B cell (primary cell): ENCODE data around the gene PARD6G. TPM values are rescaled to one million over a fixed set of nuclear protein-coding genes. Genes with fewer than 3 reads are reported as not detected.

Experiments used
- ATAC-seq: fragments of 200-7000 bp; cut with Tn5 transposase; one replicate; pipeline ENCODE4 v1.10.0; 2021; ENCODE audit warnings: low read depth, mild to moderate bottlenecking, moderate number of reproducible peaks, moderate library complexity
- CTCF ChIA-PET: fragments of 350-600 bp; sonication (Branson Sonifier 250); formaldehyde crosslinking; loops from one replicate; lab custom pipeline; 2021; ENCODE audit warnings: antibody characterized with exemption, inconsistent platforms; lab: Charles Lee
- POLR2A ChIA-PET: fragments of 350-600 bp; sonication (Branson Sonifier 250); formaldehyde crosslinking; loops from one replicate; lab custom pipeline; 2021; ENCODE audit warnings: antibody characterized with exemption; lab: Charles Lee
- DNase-seq: peaks from one replicate; pipeline ENCODE4 v3.0.0; 2013
- H2AFZ ChIP-seq: 2 replicates; pipeline ENCODE4 v1.6.1; 2012; ENCODE audit warnings: mild to moderate bottlenecking, low read depth, low read length; ENCODE audit not compliant: insufficient read depth, poor library complexity, severe bottlenecking
- H3K27ac ChIP-seq, 2 donors: 1 replicate in 1 of 2; 2 replicates in 1 of 2; pipeline ENCODE4 v1.5.1; 2012 to 2013; ENCODE audit warnings: low read length in 2 of 2, mild to moderate bottlenecking in 2 of 2, moderate library complexity in 1 of 2
- H3K27me3 ChIP-seq, 4 experiments: fragments of 200-600 bp in 1 of 4; sonication (generic) in 1 of 4; replicated peaks in 1 of 4; 1 replicate in 2 of 4; 2 replicates in 2 of 4; pipeline versions ENCODE4 v1.6.1 to v1.7.0; 2013 to 2016; ENCODE audit warnings: low read length in 3 of 4, mild to moderate bottlenecking in 2 of 4, mixed read lengths in 1 of 4, moderate library complexity in 1 of 4; ENCODE audit not compliant: insufficient read depth in 4 of 4, control insufficient read depth in 3 of 4; ENCODE audit errors: control extremely low read depth in 1 of 4
- H3K36me3 ChIP-seq, 2 experiments: replicated peaks in 1 of 2; 1 replicate in 1 of 2; 2 replicates in 1 of 2; pipeline versions ENCODE4 v1.6.1 to v1.7.1; 2013; ENCODE audit warnings: low read length in 1 of 2; ENCODE audit not compliant: insufficient read depth in 2 of 2, control insufficient read depth in 1 of 2; ENCODE audit errors: control extremely low read depth in 1 of 2, extremely low read depth in 1 of 2
- H3K4me1 ChIP-seq, 2 donors: fragments of 200-600 bp in 1 of 2; sonication (generic) in 1 of 2; 1 replicate in 1 of 2; 2 replicates in 1 of 2; pipeline versions ENCODE4 v1.5.1 to v1.6.1; 2013 to 2017; ENCODE audit warnings: low read length in 2 of 2; ENCODE audit not compliant: control insufficient read depth in 2 of 2, insufficient read depth in 2 of 2
- H3K4me2 ChIP-seq: replicated peaks from 2 replicates; pipeline ENCODE3; 2012; ENCODE audit warnings: mild to moderate bottlenecking, low read depth, low read length; ENCODE audit not compliant: poor library complexity, severe bottlenecking
- H3K4me3 ChIP-seq, 5 experiments: fragments of 200-600 bp in 1 of 5; sonication (generic) in 1 of 5; 1 replicate in 3 of 5; 2 replicates in 2 of 5; pipeline versions ENCODE4 v1.5.1 to v1.7.0; 2011 to 2016; ENCODE audit warnings: low read length in 4 of 5, mild to moderate bottlenecking in 4 of 5, low read depth in 2 of 5, control low read depth in 1 of 5, moderate library complexity in 1 of 5; ENCODE audit not compliant: insufficient read depth in 1 of 5; ENCODE audit errors: control extremely low read depth in 1 of 5, extremely low read depth in 1 of 5
- H3K79me2 ChIP-seq: fragments of 200-600 bp; sonication (generic); one replicate; pipeline ENCODE4 v1.6.0; 2016; ENCODE audit warnings: low read length; ENCODE audit not compliant: control insufficient read depth, insufficient read depth
- H3K9ac ChIP-seq: fragments of 200-600 bp; sonication (generic); 2 replicates; pipeline ENCODE4 v1.6.1; 2017; ENCODE audit warnings: mild to moderate bottlenecking, low read length, moderate library complexity
- H3K9me3 ChIP-seq, 3 donors: one replicate each; pipeline versions ENCODE4 v1.6.1 to v1.7.1; 2013; ENCODE audit warnings: low read length in 2 of 3; ENCODE audit not compliant: control insufficient read depth in 2 of 3, insufficient read depth in 1 of 3; ENCODE audit errors: control extremely low read depth in 1 of 3
- H4K20me1 ChIP-seq: 2 replicates; pipeline ENCODE4 v1.6.0; 2012; ENCODE audit warnings: mild to moderate bottlenecking, low read length; ENCODE audit not compliant: insufficient read depth, control insufficient read depth, poor library complexity, severe bottlenecking
- H3K27ac Mint-ChIP-seq: one replicate; pipeline ENCODE4 v1.8.0; 2021; ENCODE audit warnings: mixed read lengths
- H3K27me3 Mint-ChIP-seq: one replicate; pipeline ENCODE4 v1.8.0; 2021; ENCODE audit warnings: mixed read lengths
- H3K4me1 Mint-ChIP-seq: one replicate; pipeline ENCODE4 v1.8.0; 2021; ENCODE audit warnings: mixed read lengths
- H3K4me3 Mint-ChIP-seq: one replicate; pipeline ENCODE4 v1.8.0; 2021; ENCODE audit warnings: mixed read lengths
- H3K9me3 Mint-ChIP-seq: one replicate; pipeline ENCODE4 v1.8.0; 2022; ENCODE audit warnings: mixed read lengths; ENCODE audit not compliant: insufficient read depth
- EZH2 ChIP-seq: IDR thresholded peaks from 2 replicates; pipeline ENCODE4 v1.6.1; 2012; ENCODE audit warnings: borderline replicate concordance, low read depth, mild to moderate bottlenecking, moderate library complexity, low read length; ENCODE audit not compliant: insufficient read depth, poor library complexity, severe bottlenecking
- WGBS: methylation state at CpG from one replicate; pipeline ENCODE4 v1.1.5; 2013; ENCODE audit warnings: missing lambda C conversion rate; ENCODE audit not compliant: insufficient coverage; 5-methylcytosine and 5-hydroxymethylcytosine counted together
- intact Hi-C: fragments of 100-400 bp; cut with micrococcal nuclease; formaldehyde crosslinking; loops from one replicate; pipeline ENCODE4 v1.10.0; 2022
- polyA plus RNA-seq: library from polyadenylated mRNA; depleted of rRNA; stranded (reverse); fragments of >200 nt; gene quantifications from 2 replicates; pipeline ENCODE4 v1.2.3, GENCODE V29; 2012
- total RNA-seq, 2 donors: library from RNA; stranded (reverse); fragments of 120-200 nt in 1 of 2; gene quantifications; 1 replicate in 1 of 2; 2 replicates in 1 of 2; pipeline versions ENCODE4 v1.2.3 to v1.2.4, GENCODE V29; 2013 to 2022
- TF ChIP-seq, protein P1 (sequence below): fragments of 200-600 bp; IDR thresholded peaks from one replicate; pipeline ENCODE4 v1.8.0; 2022; ENCODE audit warnings: antibody characterized with exemption, mild to moderate bottlenecking

PARD6G gene
- total and polyA plus RNA-seq, 2 donors (not counting 1 experiment from before 2014, with no cell fraction given): not detected

DNA sequence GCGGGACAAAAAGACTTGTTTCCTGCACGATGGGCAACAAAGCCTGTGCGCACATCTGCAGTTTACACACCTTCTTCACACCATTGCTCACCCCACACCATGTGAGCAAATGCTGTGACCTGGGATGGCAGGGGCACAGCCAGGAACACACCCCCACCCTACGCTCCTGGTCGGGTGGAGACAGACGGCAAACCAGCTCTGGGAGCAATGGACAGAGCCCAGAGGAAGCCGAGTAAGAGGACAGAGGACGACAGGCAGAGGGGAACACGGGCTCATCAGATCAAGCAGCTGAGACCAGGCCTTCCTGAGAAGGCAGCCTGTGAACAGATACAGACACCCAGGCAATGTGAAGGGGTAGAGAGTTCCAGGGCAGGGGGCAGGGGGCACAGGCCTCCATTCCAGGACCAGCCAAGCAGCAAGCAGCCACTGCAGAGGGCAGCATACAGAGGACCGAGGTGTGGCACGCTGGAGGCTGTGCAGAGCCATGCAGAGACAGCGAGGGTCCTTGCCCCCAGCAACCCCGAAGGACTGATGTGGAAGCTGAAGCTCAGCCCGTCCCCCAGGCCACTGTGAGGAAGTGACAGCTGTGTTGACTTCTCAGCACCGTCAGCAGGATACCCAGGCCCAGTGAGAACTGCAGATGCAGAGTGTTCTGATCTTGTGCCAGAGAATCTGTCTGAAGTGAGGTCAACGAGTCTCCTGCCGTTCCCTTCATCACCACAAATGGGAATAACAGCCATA, 46.2 kb downstream of the PARD6G start:
- Histone ChIP-seq H3K27ac (no peak overlapping the region), H4K20me1 (no peaks in the 10 kb centered on the region), H3K79me2 (no peaks in the 10 kb centered on the region), H2AFZ (no peak overlapping the region), H3K4me3 (no peak overlapping the region), H3K4me2 (no peak overlapping the region), H3K4me1 (no peaks in the 10 kb centered on the region), H3K9me3 (no peaks in the 10 kb centered on the region), H3K36me3 (no peaks in the 10 kb centered on the region), H3K27me3 (peaks cover 0 to 11% (median 2%) of the 10 kb centered on the region in 4 experiments), H3K9ac (no peak overlapping the region)
- no peak for DNase-seq
- no peak for TF ChIP-seq EZH2
- TF ChIP-seq, protein P1, sequence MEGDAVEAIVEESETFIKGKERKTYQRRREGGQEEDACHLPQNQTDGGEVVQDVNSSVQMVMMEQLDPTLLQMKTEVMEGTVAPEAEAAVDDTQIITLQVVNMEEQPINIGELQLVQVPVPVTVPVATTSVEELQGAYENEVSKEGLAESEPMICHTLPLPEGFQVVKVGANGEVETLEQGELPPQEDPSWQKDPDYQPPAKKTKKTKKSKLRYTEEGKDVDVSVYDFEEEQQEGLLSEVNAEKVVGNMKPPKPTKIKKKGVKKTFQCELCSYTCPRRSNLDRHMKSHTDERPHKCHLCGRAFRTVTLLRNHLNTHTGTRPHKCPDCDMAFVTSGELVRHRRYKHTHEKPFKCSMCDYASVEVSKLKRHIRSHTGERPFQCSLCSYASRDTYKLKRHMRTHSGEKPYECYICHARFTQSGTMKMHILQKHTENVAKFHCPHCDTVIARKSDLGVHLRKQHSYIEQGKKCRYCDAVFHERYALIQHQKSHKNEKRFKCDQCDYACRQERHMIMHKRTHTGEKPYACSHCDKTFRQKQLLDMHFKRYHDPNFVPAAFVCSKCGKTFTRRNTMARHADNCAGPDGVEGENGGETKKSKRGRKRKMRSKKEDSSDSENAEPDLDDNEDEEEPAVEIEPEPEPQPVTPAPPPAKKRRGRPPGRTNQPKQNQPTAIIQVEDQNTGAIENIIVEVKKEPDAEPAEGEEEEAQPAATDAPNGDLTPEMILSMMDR: no peak
- no peak for ATAC-seq
- H3K9me3 Mint-ChIP-seq: no peaks in the 10 kb centered on the region
- ChIA-PET POLR2A (no interaction called here), CTCF (interaction anchor here (0.7 to 1.5 kb wide), 2 partner anchors 11 to 561 kb away, joined by 3 read pairs; no protein-coding TSS in a partner anchor)
- intact Hi-C loops: no loop called here
- H3K4me1 Mint-ChIP-seq: no peaks in the 10 kb centered on the region
- H3K27ac Mint-ChIP-seq: no peak overlapping the region
- 73% methylated on average over 17 of the region's 17 CpGs for whole genome bisulfite sequencing
- H3K27me3 Mint-ChIP-seq: peaks cover 42% of the 10 kb centered on the region
- H3K4me3 Mint-ChIP-seq: no peak overlapping the region
